Glutamatergic neuron (in vitro differentiated cells): ENCODE results near the gene GORASP1. TPM values are rescaled to one million over a fixed set of nuclear protein-coding genes. Genes with fewer than 3 reads are reported as not detected.

Source experiments
- DNase-seq: peaks from one replicate; pipeline ENCODE4 v3.0.0; 2022
- H3K27ac Mint-ChIP-seq: one replicate; pipeline ENCODE4 v1.8.0; 2020; ENCODE audit warnings: mild to moderate bottlenecking, mixed read lengths, inconsistent platforms; ENCODE audit not compliant: unreplicated experiment
- H3K27me3 Mint-ChIP-seq: one replicate; pipeline ENCODE4 v1.8.0; 2020; ENCODE audit warnings: mild to moderate bottlenecking, moderate library complexity, mixed read lengths, inconsistent platforms; ENCODE audit not compliant: unreplicated experiment
- H3K36me3 Mint-ChIP-seq: one replicate; pipeline ENCODE4 v1.8.0; 2020; ENCODE audit warnings: mild to moderate bottlenecking, mixed read lengths, inconsistent platforms; ENCODE audit not compliant: unreplicated experiment
- H3K4me1 Mint-ChIP-seq: one replicate; pipeline ENCODE4 v1.8.0; 2020; ENCODE audit warnings: mild to moderate bottlenecking, low read depth, mixed read lengths, inconsistent platforms; ENCODE audit not compliant: unreplicated experiment
- H3K4me3 Mint-ChIP-seq: one replicate; pipeline ENCODE4 v1.8.0; 2020; ENCODE audit warnings: mild to moderate bottlenecking, mixed read lengths, inconsistent platforms; ENCODE audit not compliant: unreplicated experiment
- H3K9me3 Mint-ChIP-seq: one replicate; pipeline ENCODE4 v1.8.0; 2020; ENCODE audit warnings: mild to moderate bottlenecking, moderate library complexity, mixed read lengths, inconsistent platforms; ENCODE audit not compliant: unreplicated experiment
- CTCF ChIP-seq: fragments of 200-600 bp; sonication (generic); IDR thresholded peaks from one replicate; pipeline ENCODE4 v1.5.0; 2021; ENCODE audit not compliant: partially characterized antibody, unreplicated experiment
- total RNA-seq: library from RNA; stranded (reverse); fragmentation: NEBNext Ultra II Directional; extraction: Animal tissue kit (Norgen Biotek cat#: 25700); gene quantifications from one replicate; pipeline ENCODE4 v1.2.1, GENCODE V29; 2021; ENCODE audit not compliant: unreplicated experiment

The GORASP1 gene
- total RNA-seq, 1 donor from 2014 or later: 44.6 TPM

DNA sequence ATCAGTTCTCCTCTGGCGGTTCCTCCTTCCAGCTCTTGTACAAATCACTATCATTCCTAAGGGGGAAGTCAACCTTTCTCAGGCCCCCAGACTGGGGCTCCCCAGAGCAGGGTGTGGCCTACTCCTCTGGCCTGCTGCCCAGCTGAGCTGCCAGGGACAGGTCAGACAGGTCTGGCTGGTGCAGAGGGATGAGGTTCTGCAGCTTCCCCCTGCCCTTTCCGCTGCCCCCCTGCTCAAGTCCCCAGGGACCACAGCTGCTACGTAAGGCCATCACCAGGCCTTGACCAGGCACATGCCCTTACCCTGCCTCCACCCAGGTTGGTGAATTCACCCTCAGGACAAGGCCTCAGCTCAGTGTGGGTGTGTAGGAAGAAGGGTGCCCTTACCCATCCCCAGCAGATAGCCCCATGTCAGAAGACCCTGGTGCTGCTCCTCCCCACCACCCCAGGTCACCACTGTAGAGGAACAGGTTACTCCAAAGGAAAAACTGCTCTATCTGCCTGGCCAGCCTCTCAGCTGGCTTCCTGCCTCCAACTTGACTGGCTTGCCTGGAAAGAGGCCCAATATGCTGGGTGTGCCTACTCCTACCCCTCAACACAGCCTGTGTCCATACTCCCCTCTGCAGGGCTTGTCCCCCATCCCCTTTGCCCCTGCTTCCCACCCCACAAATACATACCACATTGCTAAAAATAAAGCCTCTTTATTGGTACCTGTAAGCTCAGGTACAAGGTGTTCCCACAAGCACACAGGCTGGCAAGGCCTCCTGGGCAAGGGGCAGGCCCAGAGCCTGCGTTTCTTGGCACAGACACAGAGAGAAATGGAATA is 34.0 kb upstream of the GORASP1 start:
- Mint-ChIP-seq H3K27me3 (peaks cover 9% of the 10 kb centered on the region), H3K4me3 (no peak overlapping the region), H3K4me1 (peaks cover 23% of the 10 kb centered on the region), H3K36me3 (no peaks in the 10 kb centered on the region), H3K9me3 (peaks cover 3% of the 10 kb centered on the region), H3K27ac (no peak overlapping the region)
- no peak for TF ChIP-seq CTCF
- DNase-seq: no peak

GRCh38 chr3:39140341-39140971 is 33.0 kb upstream of the GORASP1 start:
- no peak overlapping the region for H3K4me3 Mint-ChIP-seq
- no peak for DNase-seq
- TF ChIP-seq CTCF: no peak
- H3K4me1 Mint-ChIP-seq: peaks cover 15% of the 10 kb centered on the region
- no peaks in the 10 kb centered on the region for H3K36me3 Mint-ChIP-seq
- no peak overlapping the region for H3K27ac Mint-ChIP-seq
- H3K9me3 Mint-ChIP-seq: peaks cover 1% of the 10 kb centered on the region
- peaks cover 4% of the 10 kb centered on the region for H3K27me3 Mint-ChIP-seq

GRCh38 chr3:39139442-39139841 is 32.0 kb upstream of the GORASP1 start:
- Mint-ChIP-seq H3K36me3 (no peaks in the 10 kb centered on the region), H3K27ac (no peak overlapping the region), H3K4me1 (peaks cover 9% of the 10 kb centered on the region), H3K4me3 (no peak overlapping the region), H3K9me3 (peaks cover 1% of the 10 kb centered on the region), H3K27me3 (peaks cover 2% of the 10 kb centered on the region)
- no peak for TF ChIP-seq CTCF
- no peak for DNase-seq

DNA sequence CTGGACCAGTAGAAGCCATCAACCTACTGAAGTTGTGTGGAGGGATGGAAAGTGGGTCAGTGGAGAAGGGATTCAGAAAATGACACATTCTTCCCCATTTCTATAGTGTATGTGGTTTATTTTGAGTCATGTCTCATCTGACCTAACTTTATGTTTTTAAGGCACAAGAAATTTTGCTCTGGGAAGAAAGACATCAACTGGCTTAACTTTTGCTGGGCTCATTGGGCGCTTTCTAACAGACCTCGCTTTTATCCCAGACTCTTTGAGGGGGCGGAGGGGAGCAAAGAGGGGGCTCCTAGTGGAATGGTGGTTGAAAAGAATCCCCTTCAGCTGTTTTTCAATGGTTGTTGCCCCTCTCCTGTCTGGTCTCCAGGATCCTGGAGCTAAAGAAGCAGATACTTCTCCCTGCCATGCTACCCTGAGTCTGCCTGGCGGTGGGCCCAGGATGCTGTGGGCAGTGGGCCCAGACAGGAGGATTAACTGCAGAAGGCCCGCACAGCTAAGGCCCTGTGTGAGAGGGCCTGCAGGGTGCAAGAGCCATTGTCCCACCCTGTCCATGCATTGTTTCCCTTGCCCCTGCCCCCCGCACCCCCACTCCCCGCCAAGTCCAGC is 31.5 kb upstream of the GORASP1 start:
- Mint-ChIP-seq H3K27me3 (no peaks in the 10 kb centered on the region), H3K4me1 (peaks cover 4% of the 10 kb centered on the region), H3K36me3 (no peaks in the 10 kb centered on the region), H3K9me3 (peaks cover 1% of the 10 kb centered on the region), H3K4me3 (no peak overlapping the region), H3K27ac (no peak overlapping the region)
- TF ChIP-seq CTCF: no peak
- no peak for DNase-seq
